IMR-90 (cell line): ENCODE results near the gene RPS6KA2.

Experiments used
- CEBPB ChIP-seq: IDR thresholded peaks from 2 replicates; pipeline ENCODE4 v1.6.1; 2012; ENCODE audit warnings: low read depth, low read length, improper control_type of control experiment
- CTCF ChIP-seq: conservative IDR thresholded peaks from 2 replicates; pipeline ENCODE4 v1.5.1; 2012; ENCODE audit warnings: mild to moderate bottlenecking, low read depth, low read length, improper control_type of control experiment
- ELK1 ChIP-seq: fragments of 150-350 bp; IDR thresholded peaks from 2 replicates; pipeline ENCODE4 v1.6.1; 2016; ENCODE audit warnings: low read depth, mild to moderate bottlenecking, low read length, moderate library complexity, borderline replicate concordance
- FOS ChIP-seq: fragments of 150-350 bp; IDR thresholded peaks from 2 replicates; pipeline ENCODE4 v1.6.1; 2016; ENCODE audit warnings: low read depth, low read length
- POLR2A ChIP-seq: IDR thresholded peaks from 2 replicates; pipeline ENCODE4 v1.6.1; 2012; ENCODE audit warnings: mild to moderate bottlenecking, low read depth, low read length
- RAD21 ChIP-seq: IDR thresholded peaks from 2 replicates; pipeline ENCODE4 v1.6.1; 2012; ENCODE audit warnings: low read length, improper control_type of control experiment
- RFX5 ChIP-seq: IDR thresholded peaks from 2 replicates; pipeline ENCODE4 v1.8.0; 2012; ENCODE audit warnings: low read depth, mild to moderate bottlenecking, low read length, moderate library complexity
- SMC3 ChIP-seq: fragments of 150-350 bp; IDR thresholded peaks from 2 replicates; pipeline ENCODE4 v1.6.1; 2016; ENCODE audit warnings: low read depth, mild to moderate bottlenecking, antibody characterized with exemption, low read length, moderate library complexity

GRCh38 chr6:166600931-166601330 is 26.1 kb downstream of the RPS6KA2 start:
- TF ChIP-seq RFX5, result no peak
- TF ChIP-seq CTCF, result no peak
- TF ChIP-seq POLR2A, result no peak
- TF ChIP-seq SMC3, result no peak
- TF ChIP-seq ELK1, result no peak
- TF ChIP-seq CEBPB, result no peak
- no peak for TF ChIP-seq RAD21
- no peak for TF ChIP-seq FOS
